Activated CD4-positive, alpha-beta T cell treated with anti-CD3 and anti-CD28 coated beads, Interleukin-2, amount 50 U/mL, for 24 hours (primary cell): ENCODE results near the gene CCDC9B.

ENCODE experiments used
- DNase-seq, 2 donors: peaks; one replicate each; pipeline ENCODE4 v3.0.0-alpha.2; 2020; ENCODE audit warnings: low read depth in 1 of 2, low spot score in 1 of 2

The CCDC9B gene

GRCh38 chr15:40345867-40346578, 5.3 kb upstream of the CCDC9B start:
- no peak for DNase-seq

GRCh38 chr15:40345225-40345866, 4.6 kb upstream of the CCDC9B start:
- no peak for DNase-seq

GRCh38 chr15:40344631-40345120, 3.9 kb upstream of the CCDC9B start:
- DNase-seq = peak; percentile 46 to 56

- no peak for DNase-seq
Measured at GRCh38 chr15:40344217-40344616, 3.5 kb upstream of the CCDC9B start.

GRCh38 chr15:40343512-40343911, 2.8 kb upstream of the CCDC9B start:
- no peak for DNase-seq

GRCh38 chr15:40342416-40343320, 1.9 kb upstream of the CCDC9B start:
- DNase-seq = no peak

- no peak for DNase-seq
Measured at GRCh38 chr15:40340038-40340739, 550 bp downstream of the CCDC9B start.

GRCh38 chr15:40339621-40339945, 1.2 kb downstream of the CCDC9B start:
- no peak for DNase-seq

- no peak for DNase-seq
Measured at GRCh38 chr15:40338921-40339620, 1.7 kb downstream of the CCDC9B start.

- DNase-seq = peak; percentile 45 to 66
Measured at GRCh38 chr15:40338041-40338657, 2.6 kb downstream of the CCDC9B start.

GRCh38 chr15:40337597-40337996, 3.1 kb downstream of the CCDC9B start:
- DNase-seq = no peak

GRCh38 chr15:40336744-40337122, 4.0 kb downstream of the CCDC9B start:
- DNase-seq = no peak

- no peak for DNase-seq
Measured at GRCh38 chr15:40335938-40336743, 4.6 kb downstream of the CCDC9B start.

- no peak for DNase-seq
Measured at GRCh38 chr15:40334941-40335795, 5.6 kb downstream of the CCDC9B start.

GRCh38 chr15:40334541-40334940, 6.2 kb downstream of the CCDC9B start:
- no peak for DNase-seq

GRCh38 chr15:40333922-40334492, 6.7 kb downstream of the CCDC9B start:
- DNase-seq = no peak

GRCh38 chr15:40332113-40332781, 8.5 kb downstream of the CCDC9B start:
- no peak for DNase-seq

- no peak for DNase-seq
Measured at GRCh38 chr15:40331637-40332036, 9.1 kb downstream of the CCDC9B start.
